HG02759 (cell line): ENCODE measurements around the gene LIN37.

Experiments
- ATAC-seq: cut with Tn5 transposase; IDR thresholded peaks from one replicate; pipeline ENCODE4 v1.9.1; 2021; ENCODE audit warnings: mild to moderate bottlenecking, moderate library complexity; ENCODE audit not compliant: unreplicated experiment

Gene LIN37

DNA sequence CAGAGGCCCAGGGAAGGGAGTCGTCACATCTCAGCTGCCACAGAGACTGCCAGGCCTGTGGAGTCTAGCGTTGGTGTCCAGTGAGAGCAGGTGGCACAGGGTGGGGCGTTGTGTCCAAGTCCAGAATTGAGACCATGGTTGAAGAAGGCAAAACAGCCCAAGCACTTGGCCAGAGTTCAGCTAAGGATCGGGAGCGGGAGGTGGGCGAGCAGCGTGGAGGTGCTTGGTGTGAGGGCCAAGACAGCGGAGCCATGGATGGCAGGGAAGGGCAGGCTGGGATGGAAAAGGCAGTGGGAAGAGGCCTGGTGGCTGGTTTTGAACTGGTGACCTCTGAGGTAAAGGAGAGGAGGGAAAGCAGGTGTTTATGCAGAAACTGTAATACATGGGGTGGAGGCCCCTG lies 14.1 kb upstream of the LIN37 start:
- ATAC-seq, result no peak

DNA sequence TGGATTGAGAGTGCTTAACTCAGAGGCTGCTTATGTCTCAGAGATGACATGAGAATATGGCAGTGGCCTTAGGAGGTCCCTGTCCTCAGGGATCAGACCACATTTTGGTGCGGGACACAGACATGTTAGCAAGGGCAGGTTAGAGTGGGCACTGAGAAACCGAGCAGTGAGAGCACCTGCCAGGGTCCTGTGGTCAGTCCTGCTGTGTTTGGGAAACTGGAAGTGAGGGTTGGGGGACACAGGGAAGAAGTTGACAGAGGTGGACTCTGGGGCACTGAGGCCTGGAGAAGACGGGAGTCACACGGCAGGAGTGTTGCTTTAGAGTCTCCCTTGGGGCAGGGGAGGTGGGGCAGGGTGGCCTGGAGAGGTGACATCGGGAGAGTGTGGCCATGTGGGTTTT lies 13.5 kb upstream of the LIN37 start:
- no peak for ATAC-seq

DNA sequence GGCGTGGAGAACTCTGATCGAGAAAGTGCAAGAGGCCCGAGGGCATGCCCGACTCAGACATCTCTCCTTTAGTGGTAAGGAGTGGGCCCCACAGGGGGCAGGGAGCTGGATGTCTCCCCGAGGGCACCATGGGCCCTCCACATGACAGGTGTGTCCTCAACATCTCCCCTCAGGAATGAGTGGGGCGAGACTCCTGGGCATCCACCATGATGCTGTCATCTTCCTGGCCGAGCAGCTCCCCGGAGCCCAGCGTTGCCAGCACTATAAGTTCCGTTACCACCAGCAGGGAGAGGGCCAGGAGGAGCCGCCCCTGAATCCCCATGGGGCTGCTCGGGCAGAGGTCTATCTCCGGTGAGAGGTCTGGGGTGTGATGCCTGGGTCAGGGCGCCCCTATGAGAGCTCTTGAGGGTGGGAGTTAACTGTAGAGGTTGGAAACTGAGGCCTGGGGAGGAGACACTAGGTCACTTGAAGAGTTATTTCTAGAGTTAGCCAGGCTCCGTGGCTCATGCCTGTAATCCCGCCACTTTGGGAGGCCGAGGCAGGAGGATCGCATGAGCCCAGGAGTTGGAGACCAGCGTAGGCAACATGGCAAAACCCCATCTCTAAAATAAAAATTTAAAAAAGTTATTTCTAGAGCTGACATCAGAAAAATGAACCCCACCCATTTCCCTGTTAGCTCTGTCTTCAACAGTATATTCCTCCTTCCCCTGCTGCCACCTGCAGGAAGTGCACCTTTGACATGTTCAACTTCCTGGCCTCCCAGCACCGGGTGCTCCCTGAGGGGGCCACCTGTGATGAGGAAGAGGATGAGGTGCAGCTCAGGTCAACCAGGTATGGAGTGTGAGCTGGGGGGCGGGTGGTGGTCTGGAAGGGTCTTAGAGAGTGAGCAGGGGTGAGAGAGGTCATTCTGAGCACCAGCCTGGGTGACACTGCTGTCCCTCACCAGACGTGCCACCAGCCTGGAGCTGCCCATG lies 11.2 kb upstream of the LIN37 start:
- no peak for ATAC-seq

DNA sequence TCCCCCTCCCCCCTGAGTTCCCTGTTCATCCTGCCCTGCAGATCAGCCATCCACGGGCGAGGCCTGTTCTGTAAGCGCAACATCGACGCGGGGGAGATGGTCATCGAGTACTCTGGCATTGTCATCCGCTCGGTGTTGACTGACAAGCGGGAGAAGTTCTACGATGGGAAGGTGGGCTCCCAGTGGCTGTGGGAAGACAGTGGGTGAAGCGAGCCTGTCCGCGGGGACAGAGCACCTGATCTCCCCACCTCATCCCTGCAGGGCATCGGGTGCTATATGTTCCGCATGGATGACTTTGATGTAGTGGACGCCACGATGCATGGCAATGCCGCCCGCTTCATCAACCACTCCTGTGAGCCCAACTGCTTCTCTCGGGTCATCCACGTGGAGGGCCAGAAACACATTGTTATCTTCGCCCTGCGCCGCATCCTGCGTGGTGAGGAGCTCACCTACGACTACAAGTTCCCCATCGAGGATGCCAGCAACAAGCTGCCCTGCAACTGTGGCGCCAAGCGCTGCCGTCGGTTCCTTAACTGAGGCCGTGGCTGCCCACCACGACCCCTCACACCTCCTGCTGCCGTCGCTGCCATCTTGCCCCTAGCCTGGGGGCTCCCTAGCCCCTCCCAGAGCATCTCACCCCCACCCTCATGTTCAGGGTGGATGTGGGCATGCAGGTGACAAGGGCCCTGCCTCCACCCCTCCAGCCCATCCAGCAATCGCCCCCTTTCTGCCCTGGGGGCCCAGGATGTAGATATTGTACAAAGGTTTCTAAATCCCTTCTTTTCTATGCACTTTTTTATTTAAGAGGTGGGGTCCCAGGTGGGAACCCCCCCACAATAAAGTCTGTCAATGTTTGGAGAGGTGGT lies 10.1 kb upstream of the LIN37 start:
- no peak for ATAC-seq

DNA sequence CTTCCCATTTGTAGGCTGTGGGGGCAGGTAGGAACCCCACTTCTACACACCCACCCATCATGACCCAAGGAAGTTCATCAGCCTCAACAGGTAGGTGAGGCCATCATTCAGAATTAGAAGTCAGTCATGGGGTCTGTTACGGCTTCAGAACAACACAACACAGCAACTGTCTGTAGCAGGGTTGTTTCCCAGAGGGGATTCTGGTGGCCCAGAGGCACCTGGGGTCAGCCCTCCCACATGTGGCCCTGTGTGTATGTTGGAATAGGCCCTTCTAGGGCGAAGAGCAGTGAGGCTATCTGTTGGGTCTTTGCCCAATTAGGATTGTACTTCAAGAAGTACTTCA lies 9.5 kb upstream of the LIN37 start:
- ATAC-seq, result no peak

DNA sequence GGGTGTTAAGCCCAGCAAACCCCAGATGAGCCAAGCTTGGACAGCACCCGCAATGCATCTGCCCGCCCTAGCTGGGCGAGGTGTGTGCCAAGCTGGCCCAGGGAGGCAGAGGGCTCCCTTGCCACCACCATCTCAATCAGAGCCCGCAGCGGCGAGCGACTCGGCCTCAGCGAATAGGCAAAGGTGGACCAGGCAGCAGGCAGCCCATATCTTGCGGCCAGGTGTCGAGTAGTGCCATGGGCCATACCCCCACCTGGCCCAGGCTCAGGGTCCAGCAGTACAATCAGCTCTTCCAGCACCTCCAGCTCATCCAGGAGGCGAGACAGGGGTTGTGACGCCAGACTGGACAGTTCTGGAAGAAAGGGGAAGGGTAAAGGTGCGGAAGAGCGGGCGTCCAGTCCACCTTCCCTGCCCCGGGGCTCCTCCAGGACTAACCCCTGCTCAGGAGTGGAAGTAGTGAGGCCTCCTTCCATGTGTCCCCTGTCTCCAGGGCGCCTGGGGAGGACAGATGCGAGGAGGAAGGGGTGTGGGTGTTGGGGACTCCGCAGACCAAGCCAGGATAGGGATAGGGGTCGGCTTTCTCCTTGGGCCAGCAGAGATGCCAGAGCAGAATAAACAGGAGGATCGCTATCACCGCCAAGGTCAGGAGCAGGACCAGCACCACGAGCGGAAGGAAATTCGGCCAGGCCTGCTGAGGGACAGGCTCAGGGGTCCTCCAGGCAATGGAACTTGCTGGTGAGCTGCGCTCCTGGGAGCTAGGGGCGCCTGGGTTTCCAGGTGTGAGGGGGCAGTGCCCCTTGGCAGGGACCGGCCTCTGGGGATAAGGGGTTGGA lies 8.9 kb upstream of the LIN37 start:
- ATAC-seq, result no peak

DNA sequence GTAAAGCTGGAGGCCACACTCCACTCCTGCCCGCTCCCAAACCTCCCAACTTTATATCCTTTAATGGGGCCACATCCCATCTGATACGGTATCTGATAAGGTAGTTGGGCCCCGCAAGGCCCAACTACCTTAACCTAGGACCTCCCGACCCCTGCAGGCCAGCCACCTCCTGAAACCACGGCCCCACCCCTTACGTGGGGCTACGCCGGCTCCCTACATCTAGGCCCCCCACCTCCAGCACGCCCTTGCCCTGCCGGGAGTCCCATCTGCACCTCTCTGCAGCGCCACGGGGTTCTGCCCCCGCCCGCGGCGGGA lies 8.3 kb upstream of the LIN37 start:
- no peak for ATAC-seq

DNA sequence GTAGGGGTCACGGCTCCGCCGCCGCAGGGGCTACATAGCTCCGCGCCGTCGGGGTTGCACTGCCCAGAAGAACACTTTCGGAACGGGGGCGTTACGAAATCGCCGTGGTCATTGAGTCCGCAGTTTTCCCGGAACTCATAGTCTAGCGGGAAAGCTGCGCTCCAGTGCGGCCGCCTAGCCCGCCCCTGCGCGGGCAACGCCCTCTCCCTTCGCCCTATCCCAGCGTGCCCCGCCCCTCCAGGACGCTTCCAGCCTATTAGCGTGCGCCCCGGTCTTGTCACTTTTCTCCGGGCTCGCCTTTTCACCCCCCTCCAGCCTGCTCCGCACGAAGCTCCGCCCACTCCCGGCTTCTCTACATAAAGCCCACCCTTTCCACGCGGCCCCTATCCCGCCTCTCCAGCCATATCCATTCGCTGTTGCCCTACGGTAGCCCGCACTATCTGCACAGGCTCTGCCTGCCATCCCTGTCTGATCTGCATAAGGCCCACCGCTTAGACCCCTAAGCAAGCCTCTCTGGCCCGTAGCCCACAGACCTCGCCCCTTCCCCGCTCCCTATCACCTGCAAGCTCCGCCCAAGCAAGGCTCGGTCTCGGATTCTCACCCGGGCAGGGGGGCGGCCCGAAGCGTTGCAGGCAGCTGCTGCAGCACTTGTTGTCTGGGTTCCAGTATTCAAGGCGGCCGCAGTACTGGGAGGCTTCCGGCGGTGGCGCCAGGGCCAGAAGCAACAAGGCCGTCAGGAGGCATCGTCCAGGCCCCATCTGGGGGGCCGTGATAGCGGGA lies 7.8 kb upstream of the LIN37 start:
- ATAC-seq, result peak; percentile 62

DNA sequence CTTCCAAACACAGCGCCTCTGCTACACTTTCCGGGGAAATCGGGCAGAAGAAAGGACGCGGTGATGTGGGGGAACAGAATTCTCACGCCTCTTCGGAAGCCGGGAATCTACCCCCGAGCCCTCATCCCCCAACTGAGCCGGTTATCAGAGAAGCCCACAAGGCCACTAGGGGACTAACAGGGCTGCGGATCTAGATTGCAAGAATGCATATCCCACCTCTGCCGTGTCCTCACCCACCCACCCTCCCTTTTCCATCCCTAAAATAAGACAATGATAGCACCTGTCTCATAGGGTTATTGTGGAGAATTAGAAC lies 7.2 kb upstream of the LIN37 start:
- ATAC-seq, result no peak

DNA sequence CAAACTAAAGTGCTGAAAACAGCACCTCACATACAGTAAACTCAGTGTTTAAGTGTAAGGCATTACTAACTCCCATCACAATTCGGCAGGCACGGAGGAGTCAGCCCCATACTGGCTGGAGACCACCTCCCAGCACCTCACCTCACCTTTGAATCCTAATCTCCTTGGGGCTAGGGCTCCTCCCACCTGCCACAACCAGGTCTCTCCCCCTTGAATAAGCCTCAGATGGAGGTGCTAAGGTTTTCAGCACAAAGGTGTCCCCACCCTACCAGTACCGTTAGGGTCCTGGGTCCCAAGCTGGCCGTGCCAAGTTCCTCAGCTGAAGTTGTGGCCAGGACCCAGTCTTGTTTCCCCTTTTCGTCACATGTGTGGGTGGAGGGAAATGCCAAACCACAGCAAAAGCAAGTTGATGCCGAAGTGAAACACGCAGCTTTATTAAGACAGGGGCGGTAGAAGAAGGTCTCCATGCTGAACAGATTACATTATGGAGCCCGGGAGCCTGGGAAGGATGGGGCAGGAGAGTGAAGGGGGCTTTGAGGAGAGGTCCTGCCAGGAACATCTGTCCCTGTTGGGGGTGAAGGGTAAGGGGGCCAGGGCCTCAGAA lies 6.2 kb upstream of the LIN37 start, which contains the start of gene IGFLR1:
Gene IGFLR1 (minus strand): TSS at position 332 of the 604 bp plus-strand sequence. CDS start 1,272 bp downstream, outside the sequence.
- ATAC-seq, result no peak

DNA sequence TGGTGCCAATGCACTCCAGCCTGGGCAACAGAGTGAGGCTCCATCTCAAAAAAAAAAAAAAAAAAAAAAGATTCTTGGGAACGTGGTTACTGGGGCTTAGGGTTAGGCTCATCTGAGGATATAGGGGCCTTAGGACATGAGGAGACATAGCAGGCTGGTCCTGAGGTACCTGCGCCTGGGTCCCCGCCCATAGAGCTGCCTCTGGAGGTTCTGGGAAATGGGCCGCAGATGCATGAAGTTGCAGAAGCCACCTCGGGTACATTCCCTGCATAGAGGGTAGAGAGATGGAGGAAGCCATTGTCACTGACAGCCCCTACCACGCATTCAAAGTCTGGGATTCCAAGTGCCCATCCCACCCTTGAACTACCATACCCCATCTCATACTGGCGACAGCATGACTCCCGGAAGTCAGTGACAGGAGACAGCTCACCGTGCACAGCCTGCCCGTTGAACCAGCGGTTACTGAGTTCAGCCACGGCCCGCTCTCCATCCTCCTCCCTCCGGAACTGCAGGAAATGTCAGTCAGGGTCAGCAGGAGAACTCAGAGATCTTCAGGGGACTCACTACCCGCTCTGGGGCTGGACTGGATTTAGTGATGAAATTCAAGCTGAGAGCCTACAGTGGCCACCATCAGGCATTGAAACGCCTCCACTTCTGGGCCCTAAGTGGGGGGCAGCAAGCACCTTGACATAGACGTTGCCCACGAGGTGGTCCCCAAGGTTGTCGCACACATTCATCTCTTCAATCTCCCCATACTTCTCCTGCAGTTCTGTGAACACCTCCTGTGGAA lies 4.5 kb upstream of the LIN37 start:
- ATAC-seq, result no peak

DNA sequence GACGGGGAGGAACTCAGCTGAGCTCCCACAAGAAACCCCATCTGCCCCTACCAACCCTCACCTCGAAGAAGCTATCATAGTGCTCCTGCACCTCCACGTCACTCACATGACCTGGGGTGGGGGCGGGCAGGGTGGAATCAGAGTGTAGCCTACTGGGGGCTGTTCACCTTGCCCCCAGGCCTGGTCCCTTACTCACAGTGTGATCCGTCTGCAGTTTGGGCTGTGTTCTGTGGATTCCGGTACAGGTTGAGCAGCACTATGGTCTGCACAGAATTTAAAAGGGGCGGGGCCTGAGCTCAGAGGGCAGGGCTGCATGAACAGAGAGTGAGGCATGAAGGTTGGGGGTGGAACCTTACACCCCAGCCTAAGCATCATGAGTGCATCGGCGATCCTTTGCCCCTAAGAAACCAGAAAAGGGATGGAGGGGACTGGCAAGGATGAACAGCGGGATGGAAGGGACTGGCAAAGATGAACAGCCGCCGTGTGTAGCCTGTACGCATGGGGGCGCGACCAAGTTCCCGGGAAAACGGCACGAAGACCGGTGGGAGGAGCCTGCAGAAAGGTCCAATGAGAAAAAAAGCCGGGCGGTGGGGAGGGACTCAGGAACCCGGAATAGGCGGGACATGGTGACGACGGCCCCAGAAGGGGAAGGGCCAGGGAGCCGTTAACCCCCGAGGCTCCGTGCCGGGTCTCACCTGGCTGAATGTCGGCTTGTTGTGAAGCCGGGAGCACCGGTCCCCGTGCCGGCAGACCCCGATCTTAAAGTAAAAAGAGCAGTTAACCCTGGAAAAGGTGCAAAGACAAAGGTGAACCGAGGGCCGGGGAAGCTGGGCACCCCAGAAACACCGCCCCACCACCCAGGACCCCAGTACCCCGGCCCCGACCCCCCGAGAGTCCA lies 3.7 kb upstream of the LIN37 start:
- peak; percentile 36 for ATAC-seq

DNA sequence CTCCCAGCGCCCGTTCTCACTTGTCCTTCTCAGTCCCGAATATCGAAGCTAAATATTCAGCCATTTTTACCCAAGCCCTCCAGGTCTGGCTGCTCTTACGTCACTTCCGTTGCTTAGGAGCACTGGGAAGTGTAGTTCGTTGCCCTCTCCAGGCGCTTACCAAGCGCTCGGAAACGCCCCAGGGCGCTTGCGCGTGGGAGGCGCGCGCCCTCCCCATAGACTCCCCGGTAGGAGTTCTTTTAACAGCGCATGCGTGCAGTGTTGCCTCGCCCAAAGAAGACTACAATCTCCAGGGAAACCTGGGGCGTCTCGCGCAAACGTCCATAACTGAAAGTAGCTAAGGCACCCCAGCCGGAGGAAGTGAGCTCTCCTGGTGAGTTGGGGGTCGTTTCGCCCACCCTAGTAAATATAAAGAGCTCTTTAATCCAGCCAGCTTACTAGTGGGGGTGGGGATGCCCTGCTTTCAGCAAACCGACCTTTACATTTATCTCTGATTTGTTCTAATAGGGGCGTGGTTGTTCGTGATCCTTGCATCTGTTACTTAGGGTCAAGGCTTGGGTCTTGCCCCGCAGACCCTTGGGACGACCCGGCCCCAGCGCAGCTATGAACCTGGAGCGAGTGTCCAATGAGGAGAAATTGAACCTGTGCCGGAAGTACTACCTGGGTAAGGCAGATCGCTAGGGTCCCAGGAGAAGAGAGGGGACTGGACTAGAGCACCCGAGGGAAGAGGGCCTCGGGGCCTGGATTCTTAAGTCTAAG lies 2.9 kb upstream of the LIN37 start, which contains the start of the genes PSENEN and U2AF1L4:
Gene PSENEN (plus strand): TSS at position 324 of the 759 bp plus-strand sequence. CDS start 280 bp downstream, at position 604.
Gene U2AF1L4 (minus strand): TSS at position 91 of the 759 bp plus-strand sequence. CDS start 27 bp downstream, at position 64.
- ATAC-seq, result peak; percentile 47

DNA sequence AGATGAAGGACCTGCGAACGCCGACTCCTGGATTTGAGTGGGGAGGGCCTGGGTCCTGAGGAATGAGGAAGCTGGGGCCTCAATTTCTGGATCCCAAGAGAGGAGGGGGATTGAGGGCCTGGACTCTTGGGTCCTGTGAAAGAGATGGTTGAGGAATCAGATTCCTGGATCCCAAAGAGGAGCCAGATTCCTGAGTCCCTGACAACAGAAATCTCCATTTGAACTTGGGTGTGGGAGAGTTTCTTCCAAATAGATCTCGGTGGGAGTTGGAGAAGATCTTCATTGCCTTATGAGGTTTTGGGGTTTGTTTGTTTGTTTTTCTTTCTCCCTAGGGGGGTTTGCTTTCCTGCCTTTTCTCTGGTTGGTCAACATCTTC lies 2.3 kb upstream of the LIN37 start:
- no peak for ATAC-seq

DNA sequence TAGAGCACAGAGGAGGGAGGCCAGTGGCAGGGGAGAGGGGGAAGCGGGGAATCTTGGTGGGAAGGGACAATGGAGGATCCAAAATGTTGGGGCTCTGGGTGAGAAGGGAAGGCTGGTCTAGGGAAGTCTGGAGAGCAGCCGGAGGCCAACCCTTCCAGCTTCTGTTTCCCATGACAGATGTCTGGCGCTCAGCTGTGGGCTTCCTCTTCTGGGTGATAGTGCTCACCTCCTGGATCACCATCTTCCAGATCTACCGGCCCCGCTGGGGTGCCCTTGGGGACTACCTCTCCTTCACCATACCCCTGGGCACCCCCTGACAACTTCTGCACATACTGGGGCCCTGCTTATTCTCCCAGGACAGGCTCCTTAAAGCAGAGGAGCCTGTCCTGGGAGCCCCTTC lies 1.8 kb upstream of the LIN37 start:
- ATAC-seq, result no peak

DNA sequence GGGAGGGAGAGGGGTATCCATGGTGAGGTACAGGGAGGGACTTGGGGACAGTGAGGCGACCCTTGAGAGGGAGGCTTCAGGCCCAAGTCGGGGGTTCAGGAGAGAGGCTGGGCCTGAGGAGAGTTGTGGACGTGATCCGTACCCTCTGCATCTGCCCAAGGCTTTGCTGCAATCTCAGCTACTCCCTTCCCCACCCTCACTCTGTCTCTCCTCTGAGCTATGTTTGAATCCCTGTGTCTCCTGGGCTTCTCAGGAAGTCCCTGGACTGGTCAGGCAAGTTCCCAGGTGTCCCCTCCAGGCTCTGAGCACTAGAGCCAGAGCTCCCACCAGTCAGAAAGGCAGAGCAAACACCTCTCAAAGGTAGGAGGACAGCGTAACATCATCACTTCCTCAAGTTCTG lies 1.8 kb downstream of the LIN37 start:
- ATAC-seq, result no peak
